ENCODE measurements around the gene TFPT.
A peak's percentile ranks its signal among the peaks of the same experiment; 100 is the strongest.

Gene TFPT

GRCh38 chr19:54095136-54095858 is 20.2 kb downstream of the TFPT start:
- H3K4me3 Mint-ChIP-seq = peak overlapping the region; percentile 54

GRCh38 chr19:54094426-54095000 is 20.9 kb downstream of the TFPT start:
- peaks cover 4% of the 10 kb centered on the region for H3K9me3 Mint-ChIP-seq
- H3K27ac Mint-ChIP-seq = no peak overlapping the region
- H3K4me3 Mint-ChIP-seq = no peak overlapping the region
- H3K36me3 Mint-ChIP-seq (ENCODE audit: low read depth) = no peaks in the 10 kb centered on the region
- no peak for DNase-seq
- peaks cover 25% of the 10 kb centered on the region for H3K27me3 Mint-ChIP-seq
- peaks cover 14% of the 10 kb centered on the region for H3K4me1 Mint-ChIP-seq (ENCODE audit: low read depth)

More at GRCh38 chr19:54095136-54095858, 20.2 kb downstream of the TFPT start:
- Mint-ChIP-seq H3K36me3 (ENCODE audit: low read depth) (no peaks in the 10 kb centered on the region), H3K9me3 (peaks cover 4% of the 10 kb centered on the region), H3K4me1 (ENCODE audit: low read depth) (peaks cover 14% of the 10 kb centered on the region), H3K27ac (no peak overlapping the region), H3K27me3 (peaks cover 24% of the 10 kb centered on the region)
- DNase-seq = no peak

- Mint-ChIP-seq H3K36me3 (ENCODE audit: low read depth) (no peaks in the 10 kb centered on the region), H3K4me1 (ENCODE audit: low read depth) (no peaks in the 10 kb centered on the region), H3K27me3 (peaks cover 13% of the 10 kb centered on the region), H3K4me3 (no peak overlapping the region), H3K27ac (no peak overlapping the region), H3K9me3 (peaks cover 8% of the 10 kb centered on the region)
- no peak for DNase-seq
These were observed 31.0 kb downstream of the TFPT start for GRCh38 chr19:54084410-54084809.

- no peaks in the 10 kb centered on the region for H3K36me3 Mint-ChIP-seq (ENCODE audit: low read depth)
- no peaks in the 10 kb centered on the region for H3K4me1 Mint-ChIP-seq (ENCODE audit: low read depth)
- no peak for DNase-seq
- no peak within 1 kb of the TSS for H3K27ac Mint-ChIP-seq
- no peak within 1 kb of the TSS for H3K4me3 Mint-ChIP-seq
- H3K27me3 Mint-ChIP-seq = peaks cover 7% of the 10 kb centered on the region
- H3K9me3 Mint-ChIP-seq = peaks cover 8% of the 10 kb centered on the region
These were observed 34.4 kb downstream of the TFPT start, which contains the start of gene TARM1 for GRCh38 chr19:54081032-54081431. TARM1 (minus strand) TSS chr19:54081365; CDS start chr19:54081340, 25 bp downstream.

- peaks cover 5% of the 10 kb centered on the region for H3K9me3 Mint-ChIP-seq
- no peaks in the 10 kb centered on the region for H3K36me3 Mint-ChIP-seq (ENCODE audit: low read depth)
- no peak for DNase-seq
- peaks cover 4% of the 10 kb centered on the region for H3K27me3 Mint-ChIP-seq
- no peak overlapping the region for H3K27ac Mint-ChIP-seq
- no peaks in the 10 kb centered on the region for H3K4me1 Mint-ChIP-seq (ENCODE audit: low read depth)
- no peak overlapping the region for H3K4me3 Mint-ChIP-seq
These were observed 38.1 kb downstream of the TFPT start for GRCh38 chr19:54077334-54077733.

- Mint-ChIP-seq H3K4me1 (ENCODE audit: low read depth) (no peaks in the 10 kb centered on the region), H3K27me3 (no peaks in the 10 kb centered on the region), H3K4me3 (no peak overlapping the region), H3K9me3 (no peaks in the 10 kb centered on the region), H3K36me3 (ENCODE audit: low read depth) (no peaks in the 10 kb centered on the region), H3K27ac (no peak overlapping the region)
- DNase-seq = no peak
These were observed 40.6 kb downstream of the TFPT start for GRCh38 chr19:54074851-54075250.

- DNase-seq = no peak
- H3K36me3 Mint-ChIP-seq (ENCODE audit: low read depth) = no peaks in the 10 kb centered on the region
- no peak overlapping the region for H3K4me3 Mint-ChIP-seq
- H3K4me1 Mint-ChIP-seq (ENCODE audit: low read depth) = no peaks in the 10 kb centered on the region
- peaks cover 5% of the 10 kb centered on the region for H3K27me3 Mint-ChIP-seq
- no peaks in the 10 kb centered on the region for H3K9me3 Mint-ChIP-seq
- H3K27ac Mint-ChIP-seq = no peak overlapping the region
These were observed 41.6 kb downstream of the TFPT start for GRCh38 chr19:54073829-54074228.

GRCh38 chr19:54069470-54069869 is 46.0 kb downstream of the TFPT start:
- no peak overlapping the region for H3K27ac Mint-ChIP-seq
- no peak for DNase-seq
- H3K27me3 Mint-ChIP-seq = peaks cover 16% of the 10 kb centered on the region
- H3K4me3 Mint-ChIP-seq = no peak overlapping the region
- H3K36me3 Mint-ChIP-seq (ENCODE audit: low read depth) = no peaks in the 10 kb centered on the region
- no peaks in the 10 kb centered on the region for H3K9me3 Mint-ChIP-seq
- no peaks in the 10 kb centered on the region for H3K4me1 Mint-ChIP-seq (ENCODE audit: low read depth)

GRCh38 chr19:54063350-54064116 is 51.9 kb downstream of the TFPT start, which contains the start of gene VSTM1:
VSTM1 (minus strand) TSS chr19:54063897; CDS start chr19:54063777, 120 bp downstream.
- Mint-ChIP-seq H3K27ac (no peak within 1 kb of the TSS), H3K9me3 (no peaks in the 10 kb centered on the region), H3K36me3 (ENCODE audit: low read depth) (no peaks in the 10 kb centered on the region), H3K27me3 (peaks cover 39% of the 10 kb centered on the region), H3K4me1 (ENCODE audit: low read depth) (no peaks in the 10 kb centered on the region), H3K4me3 (no peak within 1 kb of the TSS)
- no peak for DNase-seq

GRCh38 chr19:54062643-54063042 is 52.8 kb downstream of the TFPT start:
- no peak for DNase-seq
- Mint-ChIP-seq H3K36me3 (ENCODE audit: low read depth) (no peaks in the 10 kb centered on the region), H3K27ac (no peak overlapping the region), H3K27me3 (peaks cover 36% of the 10 kb centered on the region), H3K4me3 (no peak overlapping the region), H3K4me1 (ENCODE audit: low read depth) (no peaks in the 10 kb centered on the region), H3K9me3 (no peaks in the 10 kb centered on the region)

Measured in activated T-cell treated with anti-CD3 and anti-CD28 coated beads, Interleukin-2, amount 50 U/mL, for 24 hours (primary cell).